H9 (cell line): Measurements from ENCODE around the gene GATD1. TPM values are rescaled to one million over a fixed set of nuclear protein-coding genes. Genes with fewer than 3 reads are reported as not detected.

Experiments
- DNase-seq: peaks from one replicate; pipeline ENCODE4 v3.0.0-alpha.2; 2017
- H2AFZ ChIP-seq: one replicate; pipeline ENCODE4 v1.6.1; 2013; ENCODE audit warnings: mild to moderate bottlenecking, low read length, control low read depth, moderate library complexity
- H2AK5ac ChIP-seq: 2 replicates; pipeline ENCODE4 v1.6.1; 2013; ENCODE audit warnings: low read length, control low read depth, mixed read lengths; ENCODE audit not compliant: insufficient read length
- H2BK120ac ChIP-seq: one replicate; pipeline ENCODE4 v1.6.1; 2013; ENCODE audit warnings: low read depth, mild to moderate bottlenecking, low read length, control low read depth, inconsistent platforms; ENCODE audit not compliant: poor library complexity, severe bottlenecking
- H2BK12ac ChIP-seq: 2 replicates; pipeline ENCODE4 v1.6.1; 2013; ENCODE audit warnings: low read length, control low read depth, mixed read lengths, low read depth; ENCODE audit not compliant: insufficient read length
- H2BK15ac ChIP-seq: 2 replicates; pipeline ENCODE4 v1.6.1; 2013; ENCODE audit warnings: low read depth, low read length, control low read depth
- H2BK20ac ChIP-seq: one replicate; pipeline ENCODE4 v1.6.1; 2013; ENCODE audit warnings: low read depth, mild to moderate bottlenecking, low read length, control low read depth, inconsistent platforms; ENCODE audit not compliant: poor library complexity, severe bottlenecking
- H2BK5ac ChIP-seq: 2 replicates; pipeline ENCODE4 v1.6.1; 2013; ENCODE audit warnings: low read length, control low read depth, mixed read lengths; ENCODE audit not compliant: insufficient read length
- H3K14ac ChIP-seq: 2 replicates; pipeline ENCODE4 v1.6.1; 2013; ENCODE audit warnings: low read length, control low read depth; ENCODE audit not compliant: insufficient read depth
- H3K18ac ChIP-seq: 2 replicates; pipeline ENCODE4 v1.6.1; 2013; ENCODE audit warnings: low read depth, mild to moderate bottlenecking, mixed read lengths, low read length, control low read depth; ENCODE audit not compliant: insufficient read length
- H3K23ac ChIP-seq: 2 replicates; pipeline ENCODE4 v1.6.1; 2013; ENCODE audit warnings: low read length, control low read depth, mixed read lengths, low read depth; ENCODE audit not compliant: insufficient read length
- H3K23me2 ChIP-seq: 2 replicates; pipeline ENCODE4 v1.6.1; 2013; ENCODE audit warnings: low read depth, mild to moderate bottlenecking, mixed read lengths, low read length, control low read depth; ENCODE audit not compliant: insufficient read length, poor library complexity, severe bottlenecking
- H3K27ac ChIP-seq: 2 replicates; pipeline ENCODE4 v1.5.1; 2013; ENCODE audit warnings: low read length, control low read depth, mixed read lengths, low read depth; ENCODE audit not compliant: insufficient read length
- H3K27me3 ChIP-seq: 2 replicates; pipeline ENCODE4 v1.6.1; 2013; ENCODE audit warnings: low read length, control low read depth, inconsistent platforms; ENCODE audit not compliant: insufficient read depth
- H3K4ac ChIP-seq: 2 replicates; pipeline ENCODE4 v1.6.1; 2013; ENCODE audit warnings: low read depth, mild to moderate bottlenecking, control low read depth, inconsistent platforms, low read length, moderate library complexity
- H3K4me1 ChIP-seq: 2 replicates; pipeline ENCODE4 v1.6.1; 2013; ENCODE audit warnings: low read length, control low read depth, inconsistent platforms; ENCODE audit not compliant: insufficient read depth
- H3K4me2 ChIP-seq: 2 replicates; pipeline ENCODE4 v1.6.1; 2013; ENCODE audit warnings: low read length, control low read depth, mixed read lengths; ENCODE audit not compliant: insufficient read length, insufficient read depth
- H3K56ac ChIP-seq: 2 replicates; pipeline ENCODE4 v1.6.1; 2013; ENCODE audit warnings: low read depth, mild to moderate bottlenecking, mixed read lengths, low read length, control low read depth; ENCODE audit not compliant: insufficient read length
- H3K79me1 ChIP-seq: 2 replicates; pipeline ENCODE4 v1.6.1; 2013; ENCODE audit warnings: low read depth, mild to moderate bottlenecking, moderate library complexity, low read length, control low read depth, inconsistent platforms; ENCODE audit not compliant: insufficient read depth, poor library complexity, severe bottlenecking
- H3K79me2 ChIP-seq: 2 replicates; pipeline ENCODE4 v1.6.1; 2013; ENCODE audit warnings: low read length, control low read depth, inconsistent platforms; ENCODE audit not compliant: insufficient read depth
- H3K9ac ChIP-seq: 2 replicates; pipeline ENCODE4 v1.6.1; 2013; ENCODE audit warnings: low read length, control low read depth, mixed read lengths; ENCODE audit not compliant: insufficient read length; ENCODE audit errors: extremely low read depth
- H3K9me3 ChIP-seq: one replicate; pipeline ENCODE4 v1.6.1; 2013; ENCODE audit warnings: low read depth, low read length, inconsistent platforms; ENCODE audit not compliant: control insufficient read depth
- H3T11ph ChIP-seq: one replicate; pipeline ENCODE4 v1.6.1; 2013; ENCODE audit warnings: mild to moderate bottlenecking, low read length, control low read depth, inconsistent platforms
- H4K20me1 ChIP-seq: one replicate; pipeline ENCODE4 v1.6.1; 2013; ENCODE audit not compliant: control insufficient read depth, insufficient read length, insufficient read depth
- H4K5ac ChIP-seq: 2 replicates; pipeline ENCODE4 v1.6.1; 2013; ENCODE audit warnings: low read depth, mild to moderate bottlenecking, mixed read lengths, low read length, control low read depth; ENCODE audit not compliant: insufficient read length
- H4K8ac ChIP-seq: replicated peaks from 2 replicates; pipeline ENCODE4 v1.6.1; 2013; ENCODE audit warnings: low read length, control low read depth, mixed read lengths, low read depth; ENCODE audit not compliant: insufficient read length
- H4K91ac ChIP-seq: 2 replicates; pipeline ENCODE4 v1.6.1; 2013; ENCODE audit warnings: low read depth, mild to moderate bottlenecking, moderate library complexity, mixed read lengths, low read length, control low read depth; ENCODE audit not compliant: insufficient read length
- H3K27ac Mint-ChIP-seq, 3 experiments: 2 replicates in 2 of 3; 3 replicates in 1 of 3; pipeline ENCODE4 v1.8.0; 2020 to 2021; ENCODE audit warnings: mixed read lengths in 3 of 3, mild to moderate bottlenecking in 1 of 3, moderate library complexity in 1 of 3
- H3K27me3 Mint-ChIP-seq: 2 replicates; pipeline ENCODE4 v1.8.0; 2021; ENCODE audit warnings: low read depth, mild to moderate bottlenecking, moderate library complexity, mixed read lengths
- H3K36me3 Mint-ChIP-seq, 3 experiments: 2 replicates in 2 of 3; 3 replicates in 1 of 3; pipeline ENCODE4 v1.8.0; 2020 to 2021; ENCODE audit warnings: low read depth in 3 of 3, mixed read lengths in 3 of 3; ENCODE audit not compliant: insufficient read depth in 1 of 3
- H3K4me1 Mint-ChIP-seq, 2 experiments: 2 replicates each; pipeline ENCODE4 v1.8.0; 2020; ENCODE audit warnings: mixed read lengths in 2 of 2
- H3K4me3 Mint-ChIP-seq, 2 experiments: 2 replicates in 1 of 2; 3 replicates in 1 of 2; pipeline ENCODE4 v1.8.0; 2020 to 2021; ENCODE audit warnings: mild to moderate bottlenecking in 2 of 2, mixed read lengths in 2 of 2, moderate library complexity in 1 of 2
- H3K9me3 Mint-ChIP-seq, 2 experiments: 2 replicates in 1 of 2; 3 replicates in 1 of 2; pipeline ENCODE4 v1.8.0; 2020; ENCODE audit warnings: mild to moderate bottlenecking in 2 of 2, mixed read lengths in 2 of 2, moderate library complexity in 1 of 2
- WGBS: extraction: QIAGEN DNeasy Blood & Tissue Kit; methylation state at CpG from one replicate; pipeline ENCODE4 v1.1.7; 2013; ENCODE audit warnings: missing lambda C conversion rate, low lambda C conversion rate, mixed read lengths; ENCODE audit not compliant: insufficient read length; ENCODE audit errors: extremely low coverage; 5-methylcytosine and 5-hydroxymethylcytosine counted together
- total RNA-seq: library from RNA; stranded (reverse); gene quantifications from 2 replicates; pipeline ENCODE4 v1.2.1, GENCODE V29; 2021
- TF ChIP-seq, protein P1 (sequence below): fragments of 200-600 bp; sonication (generic); conservative IDR thresholded peaks from 3 replicates; pipeline ENCODE4 v1.8.0; 2021; ENCODE audit warnings: antibody characterized with exemption, mild to moderate bottlenecking

Gene GATD1
- total RNA-seq, 1 experiment from 2014 or later, result 60.0 TPM

GRCh38 chr11:773830-774229 is 3.5 kb downstream of the GATD1 start:
- Histone ChIP-seq H3K27me3 (no peaks in the 10 kb centered on the region), H4K5ac (no peak overlapping the region), H3K23me2 (peaks cover 13% of the 10 kb centered on the region), H2BK5ac (no peak overlapping the region), H3K4me2 (no peak overlapping the region), H3K9ac (no peak overlapping the region), H3K23ac (no peak overlapping the region), H2BK120ac (no peak overlapping the region), H3K79me1 (peaks cover 12% of the 10 kb centered on the region), H3K4me1 (no peaks in the 10 kb centered on the region; the same call in 1 of the 2 replicates), H3K79me2 (peaks cover 4% of the 10 kb centered on the region; the same call in 1 of the 2 replicates), H3K9me3 (no peaks in the 10 kb centered on the region), H4K8ac (no peak overlapping the region), H3K56ac (no peak overlapping the region), H2BK15ac (no peak overlapping the region), H3K27ac (no peak overlapping the region), H2BK20ac (no peak overlapping the region), H4K20me1 (no peaks in the 10 kb centered on the region), H4K91ac (no peak overlapping the region), H3T11ph (no peak overlapping the region), H2AK5ac (no peak overlapping the region), H3K18ac (no peak overlapping the region), H2AFZ (no peak overlapping the region), H3K4ac (no peak overlapping the region), H2BK12ac (no peak overlapping the region), H3K14ac (no peak overlapping the region)
- H3K27me3 Mint-ChIP-seq, result no peaks in the 10 kb centered on the region
- H3K27ac Mint-ChIP-seq, result no peak overlapping the region
- no peak for DNase-seq
- H3K9me3 Mint-ChIP-seq, result no peaks in the 10 kb centered on the region
- H3K36me3 Mint-ChIP-seq, result peaks cover 2 to 26% (median 19%) of the 10 kb centered on the region in 3 experiments; a peak in 6 of 7 replicates
- H3K4me1 Mint-ChIP-seq, result peaks cover 10 to 15% of the 10 kb centered on the region in 2 experiments
- no peak overlapping the region for H3K4me3 Mint-ChIP-seq
- no CpG with 5 or more reads among the region's 9 CpGs for WGBS
- TF ChIP-seq, protein P1, sequence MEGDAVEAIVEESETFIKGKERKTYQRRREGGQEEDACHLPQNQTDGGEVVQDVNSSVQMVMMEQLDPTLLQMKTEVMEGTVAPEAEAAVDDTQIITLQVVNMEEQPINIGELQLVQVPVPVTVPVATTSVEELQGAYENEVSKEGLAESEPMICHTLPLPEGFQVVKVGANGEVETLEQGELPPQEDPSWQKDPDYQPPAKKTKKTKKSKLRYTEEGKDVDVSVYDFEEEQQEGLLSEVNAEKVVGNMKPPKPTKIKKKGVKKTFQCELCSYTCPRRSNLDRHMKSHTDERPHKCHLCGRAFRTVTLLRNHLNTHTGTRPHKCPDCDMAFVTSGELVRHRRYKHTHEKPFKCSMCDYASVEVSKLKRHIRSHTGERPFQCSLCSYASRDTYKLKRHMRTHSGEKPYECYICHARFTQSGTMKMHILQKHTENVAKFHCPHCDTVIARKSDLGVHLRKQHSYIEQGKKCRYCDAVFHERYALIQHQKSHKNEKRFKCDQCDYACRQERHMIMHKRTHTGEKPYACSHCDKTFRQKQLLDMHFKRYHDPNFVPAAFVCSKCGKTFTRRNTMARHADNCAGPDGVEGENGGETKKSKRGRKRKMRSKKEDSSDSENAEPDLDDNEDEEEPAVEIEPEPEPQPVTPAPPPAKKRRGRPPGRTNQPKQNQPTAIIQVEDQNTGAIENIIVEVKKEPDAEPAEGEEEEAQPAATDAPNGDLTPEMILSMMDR, result no peak
